ENCODE data around the gene DUOX2.
"Not testable (repeated sequence)": the region's sequence is repeated elsewhere in the genome, so short reads cannot be mapped to it uniquely, and the experiment has no call there.

DNA sequence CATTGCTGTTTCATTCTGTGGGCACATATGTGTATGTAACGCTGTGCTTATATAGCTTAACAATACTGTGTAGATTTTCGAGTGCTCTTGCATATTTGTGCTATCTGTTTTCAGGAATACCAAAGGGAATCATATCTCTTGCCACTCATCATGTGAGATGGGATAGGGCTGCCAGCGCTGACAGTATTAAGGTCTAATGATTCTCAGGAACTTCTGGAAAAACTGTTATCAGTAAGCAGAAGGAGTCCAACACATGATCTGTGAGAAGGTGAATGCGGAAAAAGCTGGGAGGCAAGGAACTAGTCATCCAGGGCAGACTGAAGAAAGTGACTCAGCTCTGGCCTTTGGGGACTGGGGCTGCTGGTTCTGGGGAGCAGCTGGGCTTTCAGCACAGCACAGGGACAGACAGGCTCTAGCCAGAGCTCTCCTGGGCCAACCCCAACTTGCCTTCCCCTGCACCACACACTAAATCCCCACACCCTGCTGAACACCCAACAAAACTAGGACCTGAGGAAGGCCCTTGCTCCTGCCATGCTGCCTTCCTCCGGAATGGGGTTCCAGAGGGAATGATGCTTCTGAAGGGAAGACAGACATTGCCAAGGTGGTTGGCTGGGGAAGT, 34.2 kb downstream of the DUOX2 start:
- TF ChIP-seq POLR2A (IDR thresholded peaks at IDR 0.05); POLR2AphosphoS5 (IDR thresholded peaks at IDR 0.05; ENCODE audit: insufficient read depth in 1 of 2, low read depth in 1 of 2): not testable (repeated sequence)
- TF ChIP-seq, protein P1, sequence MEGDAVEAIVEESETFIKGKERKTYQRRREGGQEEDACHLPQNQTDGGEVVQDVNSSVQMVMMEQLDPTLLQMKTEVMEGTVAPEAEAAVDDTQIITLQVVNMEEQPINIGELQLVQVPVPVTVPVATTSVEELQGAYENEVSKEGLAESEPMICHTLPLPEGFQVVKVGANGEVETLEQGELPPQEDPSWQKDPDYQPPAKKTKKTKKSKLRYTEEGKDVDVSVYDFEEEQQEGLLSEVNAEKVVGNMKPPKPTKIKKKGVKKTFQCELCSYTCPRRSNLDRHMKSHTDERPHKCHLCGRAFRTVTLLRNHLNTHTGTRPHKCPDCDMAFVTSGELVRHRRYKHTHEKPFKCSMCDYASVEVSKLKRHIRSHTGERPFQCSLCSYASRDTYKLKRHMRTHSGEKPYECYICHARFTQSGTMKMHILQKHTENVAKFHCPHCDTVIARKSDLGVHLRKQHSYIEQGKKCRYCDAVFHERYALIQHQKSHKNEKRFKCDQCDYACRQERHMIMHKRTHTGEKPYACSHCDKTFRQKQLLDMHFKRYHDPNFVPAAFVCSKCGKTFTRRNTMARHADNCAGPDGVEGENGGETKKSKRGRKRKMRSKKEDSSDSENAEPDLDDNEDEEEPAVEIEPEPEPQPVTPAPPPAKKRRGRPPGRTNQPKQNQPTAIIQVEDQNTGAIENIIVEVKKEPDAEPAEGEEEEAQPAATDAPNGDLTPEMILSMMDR (IDR thresholded peaks at IDR 0.05) = not testable (repeated sequence)
